AG04449 (cell line): ENCODE measurements around the gene DENND5A.
A peak's percentile ranks its signal among the peaks of the same experiment; 100 is the strongest.

Experiments used
- CTCF ChIA-PET: fragments of 350-600 bp; formaldehyde crosslinking; extraction: SDS; loops from one replicate; lab custom pipeline; 2021; ENCODE audit warnings: antibody characterized with exemption; lab: Yijun Ruan, JAX
- POLR2A ChIA-PET: fragments of 400-600, 350-600 bp; formaldehyde crosslinking; extraction: SDS; loops from one replicate; lab custom pipeline; 2020; ENCODE audit warnings: antibody characterized with exemption, inconsistent platforms; lab: Yijun Ruan, JAX
- DNase-seq: peaks from one replicate; pipeline ENCODE4 v3.0.0-alpha.2; 2010; ENCODE audit warnings: low read depth, low spot score
- H3K4me3 ChIP-seq: 2 replicates; pipeline ENCODE4 v1.5.1; 2011; ENCODE audit warnings: low read depth, mild to moderate bottlenecking, control low read depth, low read length
- CTCF ChIP-seq: IDR thresholded peaks from one replicate; pipeline ENCODE4 v1.5.1; 2011; ENCODE audit warnings: mild to moderate bottlenecking, moderate library complexity, low read length, control low read depth, inconsistent platforms; ENCODE audit not compliant: insufficient read depth; ENCODE audit errors: missing control alignments

Gene DENND5A

DNA sequence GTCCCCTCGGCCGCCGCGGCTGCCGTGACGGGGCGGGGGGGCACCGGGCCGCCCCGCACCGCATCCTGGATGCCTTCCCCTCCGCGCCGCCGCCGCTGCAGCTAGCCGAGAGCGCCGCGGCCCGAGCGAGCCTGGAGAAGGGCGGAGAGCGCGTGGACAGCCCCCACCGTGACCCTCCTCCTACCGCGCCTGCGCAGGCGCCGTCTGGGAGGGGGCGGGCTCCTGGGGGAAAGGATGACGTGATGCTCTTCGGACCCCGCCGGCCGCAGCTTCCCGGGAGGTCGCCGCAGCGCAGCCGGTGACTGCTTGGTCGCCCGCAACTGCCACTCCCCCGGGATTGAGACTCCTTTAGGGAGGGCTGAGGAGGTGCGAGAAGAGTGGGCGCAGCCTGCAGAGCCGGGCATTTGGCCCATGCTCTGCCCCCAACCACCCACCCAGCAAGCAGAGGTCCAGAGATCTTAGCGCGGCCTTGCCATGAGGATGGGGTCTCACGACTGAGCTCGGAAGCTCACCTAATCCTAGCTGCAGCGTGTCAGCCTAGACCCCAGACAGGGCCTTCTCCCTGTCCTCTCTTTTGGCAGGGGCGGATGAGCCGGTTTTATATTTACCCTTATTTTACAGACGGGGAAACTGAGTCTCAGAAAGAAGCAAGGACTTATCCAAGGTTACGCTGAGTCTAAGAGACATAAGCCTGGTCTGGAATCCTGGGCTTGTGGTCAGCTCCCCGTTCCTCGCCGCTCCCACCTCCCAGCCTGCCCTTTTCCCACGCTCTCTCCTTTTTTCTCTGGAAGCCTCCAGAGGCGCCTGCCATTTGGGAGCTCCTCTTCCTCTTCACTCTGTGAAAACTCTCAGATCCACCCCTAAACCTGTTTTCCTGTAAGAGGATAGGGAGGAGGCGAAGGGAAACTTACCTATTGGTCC lies at the start of gene DENND5A:
Gene DENND5A (minus strand): TSS at position 140 of the 921 bp plus-strand sequence. CDS start 281 bp downstream, outside the sequence.
- no peak for TF ChIP-seq CTCF
- peak; percentile 26 for DNase-seq
- ChIA-PET POLR2A (interaction anchor here (0.7 to 1.4 kb wide), 6 partner anchors 8 to 195 kb away, joined by 3 to 6 read pairs (median 3); partner anchors contain the start of genes TMEM41B and ZNF143), CTCF (interaction anchor here (1.0 to 1.3 kb wide), 2 partner anchors 15 to 100 kb away, joined by 3 read pairs; no protein-coding TSS in a partner anchor)
- peak within 1 kb of the TSS; percentile 88 for H3K4me3 ChIP-seq

DNA sequence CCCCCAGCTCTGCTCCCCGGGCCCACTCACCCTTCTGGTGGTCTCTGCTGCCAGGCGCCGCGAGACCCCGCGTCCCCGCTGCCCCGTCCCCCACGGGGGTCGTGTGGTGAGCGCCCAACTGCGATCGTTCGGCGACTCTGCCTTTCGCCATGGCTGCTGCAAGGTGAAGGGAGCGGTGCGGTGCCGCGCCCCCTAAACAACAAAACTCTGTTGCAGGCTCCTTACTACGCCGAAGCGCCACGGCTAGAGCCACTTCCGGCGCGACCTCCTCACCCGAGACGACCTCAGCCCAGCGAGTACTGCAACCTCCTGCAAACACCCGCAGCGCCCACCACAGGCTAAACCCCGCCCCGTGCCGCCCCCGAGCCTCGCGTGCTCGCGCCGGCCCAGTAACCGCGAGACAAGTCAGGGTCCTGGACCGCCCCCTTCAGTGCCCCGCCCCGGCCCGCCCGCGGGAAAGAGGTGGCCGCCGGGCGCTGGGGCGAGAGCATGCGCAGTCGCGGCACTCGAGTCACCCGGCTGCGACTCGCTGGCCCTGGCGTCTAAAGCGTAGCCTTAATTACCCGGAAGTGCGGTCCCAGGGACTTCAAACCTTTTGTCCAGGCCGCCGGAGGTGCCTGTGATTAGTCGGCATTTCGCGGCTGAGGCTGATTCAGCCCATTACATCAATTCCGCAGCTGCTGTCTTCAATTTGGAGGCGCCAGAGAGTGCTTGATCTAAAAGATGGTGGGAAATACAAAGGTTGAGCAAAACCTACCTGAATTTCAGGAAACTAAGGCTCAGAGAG lies 49.3 kb upstream of the DENND5A start, which contains the start of gene TMEM41B:
Gene TMEM41B (minus strand): TSS at position 303 of the 787 bp plus-strand sequence. CDS start 152 bp downstream, at position 151.
- DNase-seq: peak; percentile 90
- CTCF ChIA-PET: interaction anchor here (0.8 to 1.4 kb wide), 7 partner anchors 13 to 75 kb away, joined by 3 to 7 read pairs (median 4); no protein-coding TSS in a partner anchor
- TF ChIP-seq CTCF: no peak

DNA sequence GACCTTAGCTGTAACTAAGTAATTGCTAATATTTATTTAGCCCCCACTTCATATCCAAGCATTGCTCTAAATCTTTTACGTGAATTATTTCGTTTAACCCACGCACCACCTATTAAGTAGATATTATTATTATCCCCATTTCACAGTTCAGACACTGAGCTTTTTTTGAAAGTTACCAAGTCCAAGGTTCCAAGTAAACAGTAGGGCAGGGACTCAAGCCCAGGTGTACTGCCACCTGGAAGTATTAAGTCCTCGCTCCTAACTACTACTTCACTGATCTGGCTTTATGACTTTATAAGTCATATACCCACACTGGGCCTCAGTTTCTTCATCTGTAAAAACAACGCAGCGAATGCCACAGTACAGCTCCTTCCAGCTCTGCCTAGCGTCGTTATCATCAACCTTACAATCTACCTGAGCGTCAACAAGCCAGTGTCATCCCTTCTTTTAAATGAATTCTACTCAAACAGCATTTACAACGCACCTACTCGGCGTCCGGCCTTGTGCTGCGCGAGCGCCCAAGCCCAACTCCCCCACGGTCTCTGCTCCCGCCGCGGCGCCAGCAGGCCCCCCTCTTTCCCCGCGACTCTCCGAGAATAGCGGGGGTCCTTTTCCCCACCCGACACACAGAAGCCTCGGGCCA lies 48.6 kb upstream of the DENND5A start:
- no peak for TF ChIP-seq CTCF
- H3K4me3 ChIP-seq: peak overlapping the region; percentile 94
- ChIA-PET POLR2A (interaction anchor here (2.1 kb wide), 1 partner anchor 71 kb away, joined by 12 read pairs; the partner anchor contains the start of gene IPO7), CTCF (interaction anchor here (1.2 to 1.4 kb wide), 3 partner anchors 16 to 76 kb away, joined by 4 to 7 read pairs (median 5); no protein-coding TSS in a partner anchor)
- no peak for DNase-seq

More for the DNA sequence above, 49.3 kb upstream of the DENND5A start, which contains the start of gene TMEM41B:
- peak within 1 kb of the TSS; percentile 94 for H3K4me3 ChIP-seq
- POLR2A ChIA-PET: interaction anchor here (1.2 to 2.1 kb wide), 2 partner anchors 49 to 70 kb away, joined by 3 to 12 read pairs; partner anchors contain the start of genes DENND5A and IPO7

GRCh38 chr11:9310485-9311090 lies 45.4 kb upstream of the DENND5A start:
- no peak for DNase-seq
- no peak for TF ChIP-seq CTCF
- POLR2A ChIA-PET: interaction anchor here (0.6 to 0.7 kb wide), 2 partner anchors 88 to 261 kb away, joined by 3 to 4 read pairs; no protein-coding TSS in a partner anchor
- H3K4me3 ChIP-seq: no peak overlapping the region
- CTCF ChIA-PET: interaction anchor here (1.2 kb wide), 1 partner anchor 8 kb away, joined by 4 read pairs; no protein-coding TSS in a partner anchor

DNA sequence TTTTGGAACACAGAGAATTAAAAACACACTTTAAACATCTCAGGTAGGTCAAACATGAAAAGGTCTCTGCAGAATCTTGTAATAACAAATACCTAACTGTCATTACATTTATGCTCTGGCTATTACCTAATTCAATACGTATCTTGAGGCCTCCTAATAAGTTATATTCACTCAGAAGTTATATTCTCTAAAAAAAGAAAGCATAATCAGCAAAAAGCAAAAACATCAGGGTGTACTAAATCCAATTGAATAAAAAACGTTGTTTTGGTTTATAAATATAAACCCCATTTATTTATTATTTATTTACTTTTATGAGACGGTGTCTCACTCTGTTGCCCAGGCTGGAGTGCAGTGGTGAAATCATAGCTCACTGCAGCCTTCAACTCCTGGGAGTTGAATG lies 39.0 kb upstream of the DENND5A start:
- no peak for TF ChIP-seq CTCF
- no peak overlapping the region for H3K4me3 ChIP-seq
- ChIA-PET POLR2A (no interaction called here), CTCF (no interaction called here)
- no peak for DNase-seq
